Right cardiac atrium (tissue), 5 donors: ENCODE measurements around the gene PCF11. TPM values are rescaled to one million over a fixed set of nuclear protein-coding genes. Genes with fewer than 3 reads are reported as not detected.
A peak's percentile ranks its signal among the peaks of the same experiment; 100 is the strongest.

Source experiments
- ATAC-seq, 2 donors: fragments of 200-7000 bp; cut with Tn5 transposase; one replicate each; pipeline versions ENCODE4 v1.8.0 to v1.9.1; 2020; ENCODE audit warnings: moderate library complexity in 2 of 2, mild to moderate bottlenecking in 1 of 2
- DNase-seq, 3 donors: peaks; one replicate each; pipeline ENCODE4 v3.0.0-alpha.2; 2020
- H3K27ac ChIP-seq: one replicate; pipeline ENCODE4 v1.5.1; 2013; ENCODE audit warnings: mild to moderate bottlenecking, low read length, control low read depth, moderate library complexity
- H3K27me3 ChIP-seq: one replicate; pipeline ENCODE4 v1.6.1; 2013; ENCODE audit not compliant: control insufficient read depth, insufficient read depth
- H3K4me1 ChIP-seq: one replicate; pipeline ENCODE4 v1.6.1; 2013; ENCODE audit warnings: low read length; ENCODE audit not compliant: control insufficient read depth, insufficient read depth
- H3K4me3 ChIP-seq: one replicate; pipeline ENCODE4 v1.5.1; 2013; ENCODE audit warnings: low read length, control low read depth
- H3K9me3 ChIP-seq: one replicate; pipeline ENCODE4 v1.6.1; 2013; ENCODE audit warnings: low read length; ENCODE audit not compliant: control insufficient read depth
- WGBS: extraction: QIAGEN DNeasy Blood & Tissue Kit; methylation state at CpG from one replicate; pipeline ENCODE4 v1.1.7; 2013; 5-methylcytosine and 5-hydroxymethylcytosine counted together
- intact Hi-C, 4 donors: fragments of 100-400 bp; cut with DNase I; formaldehyde crosslinking; loops; one replicate each; pipeline versions ENCODE4 v1.11.0 to v1.14.0; 2022 to 2023
- polyA plus RNA-seq: library from polyadenylated mRNA; stranded (reverse); fragments of 200-250 nt; gene quantifications from one replicate; pipeline ENCODE4 v1.2.3, GENCODE V29; 2013
- total RNA-seq, 4 donors: library from RNA; stranded (reverse); fragmentation: NEBNext Ultra II Directional; extraction: Animal tissue kit (Norgen Biotek cat#: 25700); gene quantifications; one replicate each; pipeline ENCODE4 v1.2.1, GENCODE V29; 2021
- donor health status: healthy with polysubstance abuse.
- donor health status: DM: no; HTN: yes; CAD: no.
- donor health status: DM: no; HTN: no; CAD: no.
- donor health status: DM: no; HTN: yes; CAD: no; lungs with severe emphysema.
- donor health status: DM: yes; HTN: yes; CAD: no.

PCF11 gene
- total and polyA plus RNA-seq, 5 donors = 17.5 to 38.4 (median 33.2) TPM

DNA sequence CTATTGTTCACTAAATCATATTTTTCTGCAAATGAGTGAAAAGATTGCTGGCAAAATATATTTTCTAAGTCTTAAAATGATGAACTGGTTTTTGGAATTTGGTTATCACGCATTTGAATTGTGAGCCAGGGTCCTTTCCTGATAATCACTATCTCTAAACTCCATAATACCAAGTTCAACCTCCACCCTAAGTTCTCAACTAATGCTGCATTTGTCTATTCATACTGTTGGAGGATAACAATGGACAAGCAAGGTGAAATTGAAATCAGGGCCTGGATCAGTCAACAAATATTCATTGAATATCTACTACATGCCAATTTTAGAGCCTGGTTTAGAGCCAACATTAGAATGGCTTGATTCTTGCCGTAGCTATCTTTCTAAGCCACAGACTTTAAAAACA, 4.7 kb upstream of the PCF11 start:
- DNase-seq (no peak), ATAC-seq (no peak)
- Histone ChIP-seq H3K4me3 (no peak overlapping the region), H3K27me3 (no peaks in the 10 kb centered on the region), H3K27ac (no peak overlapping the region), H3K9me3 (no peaks in the 10 kb centered on the region), H3K4me1 (no peaks in the 10 kb centered on the region)
- intact Hi-C loops = loop anchor here in 2 of 4 donors (10.0 kb wide), 2 partner anchors 77 to 227 kb away; partner anchors contain the start of gene RAB30 (in 1 of the 2)
- WGBS = 92% methylated on average over 2 of the region's 2 CpGs

GRCh38 chr11:83153764-83154163, 3.2 kb upstream of the PCF11 start:
- H3K4me3 ChIP-seq = no peak overlapping the region

DNA sequence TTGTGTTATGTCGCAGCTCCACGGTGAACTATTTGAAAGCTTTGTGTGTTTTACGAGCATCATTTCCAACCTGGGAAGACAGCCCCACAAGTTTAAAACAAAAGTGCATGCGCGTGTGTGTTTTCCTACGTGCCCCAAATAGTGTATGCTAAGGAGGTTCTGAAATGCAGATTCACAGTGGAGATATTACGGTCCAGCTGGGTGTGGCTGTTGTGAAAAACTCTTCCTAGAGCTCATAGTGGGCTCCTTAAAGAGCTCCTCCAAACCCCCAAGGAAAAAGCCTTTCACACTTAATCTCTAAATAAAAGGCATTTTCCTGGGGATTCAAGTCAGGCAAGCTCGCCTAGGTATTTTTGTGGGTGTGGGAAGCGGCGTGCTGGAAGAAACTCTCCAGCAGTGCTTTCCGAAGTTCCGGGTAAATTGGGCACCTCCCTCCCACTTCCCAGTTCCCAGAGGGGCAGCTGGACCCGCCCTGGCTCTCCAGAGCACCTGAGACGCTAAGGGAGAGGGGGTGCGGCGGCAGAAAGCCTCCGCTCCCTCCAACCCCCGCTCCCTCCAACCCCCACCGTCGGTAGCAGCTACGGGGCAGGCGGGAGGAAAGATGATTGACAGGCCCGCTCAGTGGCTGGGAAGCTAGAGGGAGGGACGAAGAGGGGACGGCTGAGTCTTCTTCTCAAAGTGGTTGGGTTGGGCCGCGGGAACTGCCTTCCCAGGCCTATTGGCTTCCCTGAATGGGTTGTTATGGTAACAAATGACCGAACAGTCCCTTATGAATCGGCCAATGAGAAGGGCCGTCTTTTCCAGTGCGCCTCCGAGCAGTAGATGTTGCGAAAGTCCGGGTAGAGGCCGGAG, 561 bp upstream of the PCF11 start:
- DNase-seq = peak; percentile 98 to 100 (median 99)
- intact Hi-C loops = loop anchor here in 2 of 4 donors (5.0 to 10.0 kb wide), 3 partner anchors 82 to 232 kb away; partner anchors contain the start of gene RAB30 (in 2 of the 2)

More at GRCh38 chr11:83153764-83154163, 3.2 kb upstream of the PCF11 start:
- intact Hi-C loops = loop anchor here in 2 of 4 donors (10.0 kb wide), 2 partner anchors 79 to 229 kb away; partner anchors contain the start of gene RAB30 (in 1 of the 2)
- Histone ChIP-seq H3K27me3 (no peaks in the 10 kb centered on the region), H3K27ac (no peak overlapping the region), H3K4me1 (no peaks in the 10 kb centered on the region), H3K9me3 (no peaks in the 10 kb centered on the region)
- 90% methylated on average over 6 of the region's 6 CpGs for WGBS
- no peak for ATAC-seq
- DNase-seq = no peak

DNA sequence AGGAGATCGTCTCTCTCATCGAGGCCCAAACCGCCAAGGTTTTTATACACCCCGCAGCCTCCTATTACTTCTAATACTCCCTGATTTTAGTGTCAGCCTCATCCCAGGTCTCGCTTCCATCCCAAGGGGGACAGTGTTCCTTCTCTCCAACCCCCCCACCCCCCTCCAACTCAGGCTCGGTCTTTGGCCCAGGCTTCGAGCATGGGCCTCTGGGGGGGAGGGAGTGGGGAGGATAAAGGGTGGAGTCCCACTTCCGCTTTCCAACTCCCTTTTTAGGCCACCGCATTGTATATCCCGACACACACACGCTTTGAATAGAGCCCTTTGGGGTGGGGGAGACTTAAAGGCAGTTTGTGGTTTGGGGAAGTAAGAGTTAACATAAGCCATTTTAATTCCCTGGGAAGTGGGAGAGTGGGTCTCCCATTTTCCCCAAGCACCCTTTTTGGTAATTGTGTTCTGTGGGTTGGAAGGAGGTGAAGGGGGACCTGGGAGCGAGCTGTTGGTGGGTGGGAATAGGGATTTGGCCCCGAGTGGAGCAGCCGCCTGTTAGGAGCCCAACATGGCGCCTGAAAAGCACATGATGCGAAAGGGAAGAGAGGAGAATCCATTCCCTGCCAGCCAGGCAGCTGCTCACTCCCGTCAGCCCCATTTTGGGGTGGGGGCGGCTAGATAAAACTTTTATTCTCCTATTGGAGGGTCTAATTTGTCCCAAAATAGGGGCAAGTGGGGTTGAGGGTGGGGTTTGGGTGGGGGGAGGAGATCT, 844 bp downstream of the PCF11 start:
- DNase-seq (peak; percentile 59 to 75 (median 73)), ATAC-seq (peak; percentile 25 to 63)
- Histone ChIP-seq H3K27ac (peak overlapping the region; percentile 96), H3K27me3 (no peaks in the 10 kb centered on the region), H3K4me3 (peak overlapping the region; percentile 65), H3K9me3 (no peaks in the 10 kb centered on the region), H3K4me1 (peaks cover under 1% of the 10 kb centered on the region)
- WGBS = under 1% methylated on average over 18 of the region's 18 CpGs
- intact Hi-C loops = loop anchor here in 2 of 4 donors (5.0 to 10.0 kb wide), 3 partner anchors 83 to 233 kb away; partner anchors contain the start of gene RAB30 (in 2 of the 2)

More for the DNA sequence above, 561 bp upstream of the PCF11 start:
- peak; percentile 97 to 98 for ATAC-seq
- Histone ChIP-seq H3K27ac (peak overlapping the region; percentile 90), H3K27me3 (no peaks in the 10 kb centered on the region), H3K4me1 (no peaks in the 10 kb centered on the region), H3K4me3 (peak overlapping the region; percentile 86), H3K9me3 (no peaks in the 10 kb centered on the region)
- WGBS = under 1% methylated on average over 35 of the region's 35 CpGs

DNA sequence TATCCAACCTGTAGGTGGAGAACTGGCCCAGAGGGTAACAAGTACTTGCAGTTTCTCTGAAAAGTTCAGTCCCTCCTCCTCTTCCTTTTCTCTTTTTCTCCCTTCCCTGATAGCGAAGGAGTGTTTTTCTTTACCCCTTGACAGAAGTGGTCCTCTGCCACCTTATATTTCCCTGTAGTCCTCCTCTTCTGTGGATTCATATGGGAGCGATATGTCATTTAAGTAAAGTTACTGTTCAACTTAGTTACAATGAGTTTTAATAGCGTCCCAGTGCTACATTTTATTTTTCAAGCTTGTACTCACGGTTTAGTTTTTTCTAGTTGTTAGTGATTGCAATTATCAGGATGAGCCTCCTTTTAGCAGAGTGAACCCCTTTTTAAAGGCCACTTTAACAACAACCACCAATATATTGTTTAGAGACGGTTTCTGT, 1.4 kb downstream of the PCF11 start:
- H3K9me3 ChIP-seq = no peaks in the 10 kb centered on the region
- DNase-seq (no peak), ATAC-seq (no peak)
- intact Hi-C loops = loop anchor here in 2 of 4 donors (5.0 to 10.0 kb wide), 3 partner anchors 84 to 234 kb away; partner anchors contain the start of gene RAB30 (in 2 of the 2)
- H3K4me3 ChIP-seq = peak overlapping the region; percentile 65
- H3K4me1 ChIP-seq = peaks cover 1% of the 10 kb centered on the region
- no peak overlapping the region for H3K27ac ChIP-seq
- no peaks in the 10 kb centered on the region for H3K27me3 ChIP-seq
- WGBS = under 1% methylated on average over 5 of the region's 5 CpGs

- no peak for ATAC-seq
- 7% methylated on average over 15 of the region's 15 CpGs for WGBS
- no peak for DNase-seq
Measured at GRCh38 chr11:83158965-83159901, 2.3 kb downstream of the PCF11 start.

GRCh38 chr11:83159902-83160865, 3.3 kb downstream of the PCF11 start:
- ATAC-seq (no peak), DNase-seq (no peak)
- WGBS = 23% methylated on average over 6 of the region's 6 CpGs
- Histone ChIP-seq H3K9me3 (no peaks in the 10 kb centered on the region), H3K4me1 (peaks cover 3% of the 10 kb centered on the region), H3K27ac (peak overlapping the region; percentile 76), H3K27me3 (no peaks in the 10 kb centered on the region), H3K4me3 (peak overlapping the region; percentile 65)
- intact Hi-C loops = loop anchor here in 2 of 4 donors (5.0 to 10.0 kb wide), 4 partner anchors 85 to 255 kb away; partner anchors contain the start of genes RAB30 (in 2 of the 2), DDIAS (in 1 of the 2) and PRCP (in 1 of the 2)

More at GRCh38 chr11:83158965-83159901, 2.3 kb downstream of the PCF11 start:
- Histone ChIP-seq H3K27me3 (no peaks in the 10 kb centered on the region), H3K27ac (no peak overlapping the region), H3K4me3 (peak overlapping the region; percentile 65), H3K9me3 (no peaks in the 10 kb centered on the region), H3K4me1 (peaks cover 1% of the 10 kb centered on the region)
- intact Hi-C loops = loop anchor here in 2 of 4 donors (5.0 to 10.0 kb wide), 3 partner anchors 84 to 234 kb away; partner anchors contain the start of gene RAB30 (in 2 of the 2)

DNA sequence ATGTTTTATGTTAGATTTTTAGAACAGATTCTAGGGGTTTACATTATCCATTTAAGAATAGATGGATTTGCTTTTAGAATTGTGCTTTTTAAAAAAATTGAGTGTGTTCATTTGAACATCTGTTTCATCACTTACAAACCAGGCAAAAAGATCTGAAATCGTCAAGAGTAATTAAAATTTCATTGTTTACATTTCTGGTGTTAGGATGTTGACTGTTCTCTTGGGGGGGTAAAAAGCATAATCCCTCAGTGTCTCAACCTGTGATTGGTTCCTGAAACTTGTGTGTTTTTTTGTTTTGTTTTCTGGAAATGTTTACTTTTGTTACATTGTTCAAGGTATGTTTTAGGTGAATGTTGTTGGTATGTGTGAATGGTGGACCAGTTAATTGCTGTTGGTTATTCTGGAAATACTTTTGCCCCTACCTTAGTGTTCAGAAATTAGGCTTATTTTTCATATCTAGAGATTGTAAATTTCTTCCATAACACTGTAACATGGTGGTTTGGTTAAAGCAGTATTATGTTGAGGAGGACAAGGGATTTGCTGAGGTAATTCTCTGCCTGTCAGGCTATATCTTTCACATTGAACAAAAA, 4.8 kb downstream of the PCF11 start:
- H3K4me3 ChIP-seq = no peak overlapping the region

GRCh38 chr11:83162377-83162776, 5.4 kb downstream of the PCF11 start:
- H3K9me3 ChIP-seq = no peaks in the 10 kb centered on the region
- WGBS = 80% methylated on average over 2 of the region's 2 CpGs
- intact Hi-C loops = loop anchor here in 1 of 4 donors (10.0 kb wide), 1 partner anchor 258 kb away; the partner anchor contains the start of genes DDIAS and PRCP
- no peaks in the 10 kb centered on the region for H3K27me3 ChIP-seq
- no peak overlapping the region for H3K4me3 ChIP-seq
- H3K27ac ChIP-seq = no peak overlapping the region
- H3K4me1 ChIP-seq = peaks cover 3% of the 10 kb centered on the region
- no peak for DNase-seq
- ATAC-seq = no peak

More for the DNA sequence above, 4.8 kb downstream of the PCF11 start:
- Histone ChIP-seq H3K27me3 (no peaks in the 10 kb centered on the region), H3K4me1 (peaks cover 3% of the 10 kb centered on the region), H3K27ac (no peak overlapping the region), H3K9me3 (no peaks in the 10 kb centered on the region)
- no peak for ATAC-seq
- 48% methylated on average over 1 of the region's 1 CpG for WGBS
- DNase-seq = no peak
- intact Hi-C loops = loop anchor here in 1 of 4 donors (10.0 kb wide), 1 partner anchor 257 kb away; the partner anchor contains the start of genes DDIAS and PRCP
